DND-41 (cell line): Measurements from ENCODE around the gene CKAP2L.

Source experiments
- ATAC-seq: fragments of 200-7000 bp; cut with Tn5 transposase; 3 replicates; pipeline ENCODE4 v1.9.1; 2021; ENCODE audit warnings: low read depth; ENCODE audit not compliant: insufficient read depth
- DNase-seq: peaks from one replicate; pipeline ENCODE4 v3.0.0-alpha.2; 2020
- H2AFZ ChIP-seq: 2 replicates; pipeline ENCODE4 v1.6.0; 2012; ENCODE audit warnings: low read depth, low read length
- H3K27ac ChIP-seq: 2 replicates; pipeline ENCODE4 v1.5.1; 2012; ENCODE audit warnings: low read length, inconsistent platforms
- H3K27me3 ChIP-seq: fragments of 200-600 bp; sonication (generic); 2 replicates; pipeline ENCODE4 v1.6.0; 2012; ENCODE audit warnings: low read length, mild to moderate bottlenecking, inconsistent platforms; ENCODE audit not compliant: insufficient read depth, poor library complexity
- H3K36me3 ChIP-seq: 2 replicates; pipeline ENCODE4 v1.5.1; 2012; ENCODE audit warnings: low read length, inconsistent platforms; ENCODE audit not compliant: insufficient read depth
- H3K4me1 ChIP-seq: 2 replicates; pipeline ENCODE4 v1.5.1; 2012; ENCODE audit warnings: mild to moderate bottlenecking, low read length; ENCODE audit not compliant: insufficient read depth
- H3K4me2 ChIP-seq: 2 replicates; pipeline ENCODE4 v1.6.0; 2012; ENCODE audit warnings: mild to moderate bottlenecking, moderate library complexity, low read length, inconsistent platforms; ENCODE audit not compliant: insufficient read depth
- H3K4me3 ChIP-seq, 2 experiments: fragments of 200-600 bp in 1 of 2; shearing (Covaris generic) in 1 of 2; 2 replicates each; pipeline ENCODE4 v1.5.1; 2012 to 2016; ENCODE audit warnings: inconsistent platforms in 2 of 2, low read length in 2 of 2, mild to moderate bottlenecking in 2 of 2, low read depth in 1 of 2, moderate library complexity in 1 of 2
- H3K79me2 ChIP-seq: 2 replicates; pipeline ENCODE4 v1.6.0; 2012; ENCODE audit warnings: low read length, inconsistent platforms; ENCODE audit not compliant: insufficient read depth
- H3K9ac ChIP-seq: 2 replicates; pipeline ENCODE4 v1.6.0; 2012; ENCODE audit warnings: low read depth, mild to moderate bottlenecking, inconsistent platforms, low read length, moderate library complexity
- H3K9me3 ChIP-seq: 2 replicates; pipeline ENCODE4 v1.5.1; 2012; ENCODE audit warnings: low read length, moderate library complexity, mild to moderate bottlenecking, inconsistent platforms; ENCODE audit not compliant: insufficient read depth, severe bottlenecking
- H4K20me1 ChIP-seq: 2 replicates; pipeline ENCODE4 v1.6.0; 2012; ENCODE audit warnings: low read length; ENCODE audit not compliant: insufficient read depth
- CTCF ChIP-seq: IDR thresholded peaks from 2 replicates; pipeline ENCODE4 v1.5.1; 2012; ENCODE audit warnings: borderline replicate concordance, low read length, moderate library complexity, mild to moderate bottlenecking; ENCODE audit not compliant: poor library complexity, severe bottlenecking; ENCODE audit errors: extremely low read depth
- EZH2 ChIP-seq: IDR thresholded peaks from 3 replicates; pipeline ENCODE4 v1.6.1; 2012; ENCODE audit warnings: borderline replicate concordance, low read depth, mild to moderate bottlenecking, moderate library complexity, low read length, inconsistent platforms; ENCODE audit not compliant: severe bottlenecking

Gene CKAP2L

GRCh38 chr2:112760149-112760548 is 4.3 kb downstream of the CKAP2L start:
- no peak overlapping the region for H3K9ac ChIP-seq
- peak overlapping the region; percentile 13; the same call in 1 of the 2 replicates for H3K4me2 ChIP-seq
- TF ChIP-seq EZH2 (no peak), CTCF (no peak)
- peaks cover 4% of the 10 kb centered on the region; the same call in 1 of the 2 replicates for H4K20me1 ChIP-seq
- H3K79me2 ChIP-seq: peaks cover 76% of the 10 kb centered on the region
- DNase-seq: no peak
- H3K27ac ChIP-seq: no peak overlapping the region
- no peak overlapping the region for H3K4me3 ChIP-seq
- peaks cover 36% of the 10 kb centered on the region for H3K4me1 ChIP-seq
- ATAC-seq: no peak
- H3K36me3 ChIP-seq: peaks cover 77% of the 10 kb centered on the region
- H3K9me3 ChIP-seq: no peaks in the 10 kb centered on the region
- H3K27me3 ChIP-seq: no peaks in the 10 kb centered on the region
- H2AFZ ChIP-seq: no peak overlapping the region

DNA sequence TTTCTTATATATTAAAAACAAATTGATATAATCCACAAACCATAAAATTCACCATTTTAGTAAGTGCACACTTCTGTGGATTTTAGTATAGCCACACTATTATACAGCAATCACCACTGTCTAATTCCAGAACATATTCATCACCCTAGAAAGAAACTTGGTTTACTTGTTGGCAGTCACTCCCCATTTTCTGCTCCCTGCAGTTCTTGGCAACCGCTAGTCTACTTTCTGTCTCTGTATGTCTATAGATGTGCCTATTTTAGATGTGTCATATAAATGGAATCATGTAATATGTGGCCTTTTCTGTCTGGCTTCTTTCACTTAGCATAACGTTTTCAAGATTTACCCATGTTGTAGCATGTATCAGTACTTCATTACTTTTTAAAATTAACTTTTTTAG is 5.7 kb downstream of the CKAP2L start:
- Histone ChIP-seq H3K4me1 (peaks cover 32% of the 10 kb centered on the region), H3K4me3 (no peak overlapping the region), H4K20me1 (peaks cover 4% of the 10 kb centered on the region; the same call in 1 of the 2 replicates), H3K27me3 (no peaks in the 10 kb centered on the region), H2AFZ (no peak overlapping the region), H3K79me2 (peaks cover 82% of the 10 kb centered on the region), H3K27ac (no peak overlapping the region), H3K36me3 (peaks cover 91% of the 10 kb centered on the region), H3K9me3 (no peaks in the 10 kb centered on the region), H3K4me2 (no peak overlapping the region), H3K9ac (no peak overlapping the region)
- ATAC-seq (no peak), DNase-seq (no peak)
- TF ChIP-seq EZH2: no peak
- no peak for TF ChIP-seq CTCF

DNA sequence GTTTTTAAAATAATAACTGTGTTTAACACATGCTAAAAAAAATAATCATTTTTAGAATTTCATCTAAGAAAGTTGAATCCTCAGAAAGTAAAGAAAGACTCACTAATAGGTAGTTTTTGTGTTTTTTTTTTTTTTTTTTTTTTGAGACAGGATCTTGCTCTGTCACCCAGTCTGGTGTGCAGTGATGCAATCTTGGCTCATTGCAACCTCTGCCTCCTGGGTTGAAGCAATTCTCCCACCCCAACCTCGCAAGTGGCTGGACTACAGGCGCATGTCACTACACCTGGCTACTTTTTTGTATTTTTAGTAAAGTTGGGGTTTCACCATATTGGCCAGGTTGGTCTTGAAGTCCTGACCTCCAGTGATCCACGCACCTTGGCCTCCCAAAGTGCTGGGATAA is 7.1 kb downstream of the CKAP2L start:
- ATAC-seq: no peak
- H4K20me1 ChIP-seq: no peaks in the 10 kb centered on the region; the same call in 1 of the 2 replicates
- no peak overlapping the region for H3K4me2 ChIP-seq
- no peak overlapping the region for H3K27ac ChIP-seq
- no peaks in the 10 kb centered on the region for H3K9me3 ChIP-seq
- H3K27me3 ChIP-seq: no peaks in the 10 kb centered on the region
- peaks cover 74% of the 10 kb centered on the region for H3K79me2 ChIP-seq
- TF ChIP-seq EZH2 (no peak), CTCF (no peak)
- DNase-seq: no peak
- H3K9ac ChIP-seq: no peak overlapping the region
- peaks cover 95% of the 10 kb centered on the region for H3K36me3 ChIP-seq
- no peak overlapping the region for H2AFZ ChIP-seq
- H3K4me1 ChIP-seq: peaks cover 17% of the 10 kb centered on the region
- H3K4me3 ChIP-seq: no peak overlapping the region

- H3K27ac ChIP-seq: no peak overlapping the region
- no peaks in the 10 kb centered on the region for H3K9me3 ChIP-seq
- DNase-seq: no peak
- no peak overlapping the region for H3K9ac ChIP-seq
- peaks cover 8% of the 10 kb centered on the region; the same call in 1 of the 2 replicates for H3K4me1 ChIP-seq
- no peak overlapping the region for H3K4me3 ChIP-seq
- H3K36me3 ChIP-seq: peaks cover 96% of the 10 kb centered on the region
- H3K27me3 ChIP-seq: no peaks in the 10 kb centered on the region
- H2AFZ ChIP-seq: no peak overlapping the region
- peaks cover 69% of the 10 kb centered on the region for H3K79me2 ChIP-seq
- no peaks in the 10 kb centered on the region; the same call in 1 of the 2 replicates for H4K20me1 ChIP-seq
- TF ChIP-seq CTCF (no peak), EZH2 (no peak)
- no peak overlapping the region for H3K4me2 ChIP-seq
- no peak for ATAC-seq
These were observed 8.2 kb downstream of the CKAP2L start for GRCh38 chr2:112756207-112756606.
